CD14-positive monocyte (primary cell): ENCODE measurements around the gene ABHD12. TPM values are rescaled to one million over a fixed set of nuclear protein-coding genes. Genes with fewer than 3 reads are reported as not detected.
"Not testable (repeated sequence)": the region's sequence is repeated elsewhere in the genome, so short reads cannot be mapped to it uniquely, and the experiment has no call there.

Experiments
- DNase-seq, 3 donors: peaks; one replicate each; pipeline ENCODE4 v3.0.0-alpha.2; 2011 to 2022
- H2AFZ ChIP-seq: 2 replicates; pipeline ENCODE4 v1.6.0; 2012; ENCODE audit warnings: mild to moderate bottlenecking, low read depth, low read length, inconsistent platforms; ENCODE audit not compliant: insufficient read depth, poor library complexity, severe bottlenecking
- H3K27ac ChIP-seq, 2 donors: 1 replicate in 1 of 2; 2 replicates in 1 of 2; pipeline ENCODE4 v1.5.1; 2012 to 2013; ENCODE audit warnings: low read length in 2 of 2, control low read depth in 1 of 2, inconsistent platforms in 1 of 2, low read depth in 1 of 2, mild to moderate bottlenecking in 1 of 2
- H3K27me3 ChIP-seq, 2 donors: one replicate each; pipeline versions ENCODE4 v1.6.0 to v1.6.1; 2011 to 2013; ENCODE audit warnings: low read length in 2 of 2; ENCODE audit not compliant: control insufficient read depth in 2 of 2, insufficient read depth in 2 of 2
- H3K36me3 ChIP-seq, 2 donors: replicated peaks in 1 of 2; 1 replicate in 1 of 2; 2 replicates in 1 of 2; pipeline versions ENCODE4 v1.5.1 to v1.6.1; 2012 to 2013; ENCODE audit warnings: low read length in 2 of 2, control low read depth in 1 of 2, inconsistent platforms in 1 of 2, mild to moderate bottlenecking in 1 of 2; ENCODE audit not compliant: insufficient read depth in 2 of 2, control insufficient read depth in 1 of 2
- H3K4me1 ChIP-seq, 2 donors: 1 replicate in 1 of 2; 2 replicates in 1 of 2; pipeline versions ENCODE4 v1.5.1 to v1.6.1; 2012 to 2013; ENCODE audit warnings: low read length in 2 of 2, control low read depth in 1 of 2, inconsistent platforms in 1 of 2, mild to moderate bottlenecking in 1 of 2, moderate library complexity in 1 of 2; ENCODE audit not compliant: insufficient read depth in 2 of 2, control insufficient read depth in 1 of 2
- H3K4me2 ChIP-seq: replicated peaks from 2 replicates; pipeline ENCODE3; 2012; ENCODE audit warnings: low read length, moderate library complexity, mild to moderate bottlenecking; ENCODE audit not compliant: poor library complexity, severe bottlenecking; ENCODE audit errors: extremely low read depth
- H3K4me3 ChIP-seq, 3 experiments: fragments of 200-600 bp in 1 of 3; sonication (generic) in 1 of 3; replicated peaks in 1 of 3; 1 replicate in 2 of 3; 2 replicates in 1 of 3; pipeline ENCODE4 v1.5.1; 2011 to 2013; ENCODE audit warnings: low read length in 3 of 3, mild to moderate bottlenecking in 3 of 3, control low read depth in 2 of 3, low read depth in 2 of 3, inconsistent platforms in 1 of 3, moderate library complexity in 1 of 3
- H3K79me2 ChIP-seq: 2 replicates; pipeline ENCODE4 v1.6.0; 2012; ENCODE audit warnings: mild to moderate bottlenecking, control low read depth, inconsistent platforms, low read length, moderate library complexity; ENCODE audit not compliant: insufficient read depth
- H3K9ac ChIP-seq: 2 replicates; pipeline ENCODE4 v1.6.0; 2017; ENCODE audit warnings: low read length, mild to moderate bottlenecking; ENCODE audit not compliant: insufficient read depth, poor library complexity, severe bottlenecking
- H3K9me3 ChIP-seq, 2 donors: replicated peaks in 1 of 2; 1 replicate in 1 of 2; 2 replicates in 1 of 2; pipeline versions ENCODE4 v1.5.1 to v1.6.1; 2012 to 2013; ENCODE audit warnings: low read length in 2 of 2, control low read depth in 1 of 2; ENCODE audit not compliant: control insufficient read depth in 1 of 2, insufficient read depth in 1 of 2
- H4K20me1 ChIP-seq: 2 replicates; pipeline ENCODE4 v1.6.0; 2012; ENCODE audit warnings: mild to moderate bottlenecking, low read length, control low read depth, moderate library complexity; ENCODE audit not compliant: insufficient read depth
- H3K27ac Mint-ChIP-seq, 7 donors: one replicate each; pipeline ENCODE4 v1.8.0; 2020; ENCODE audit warnings: mild to moderate bottlenecking in 7 of 7, mixed read lengths in 7 of 7, moderate library complexity in 6 of 7, inconsistent platforms in 2 of 7
- H3K27me3 Mint-ChIP-seq, 3 donors: one replicate each; pipeline ENCODE4 v1.8.0; 2021 to 2022; ENCODE audit warnings: low read depth in 3 of 3, mild to moderate bottlenecking in 3 of 3, mixed read lengths in 3 of 3, moderate library complexity in 3 of 3, inconsistent platforms in 1 of 3
- H3K36me3 Mint-ChIP-seq, 2 donors: one replicate each; pipeline ENCODE4 v1.8.0; 2020; ENCODE audit warnings: mixed read lengths in 2 of 2, inconsistent platforms in 1 of 2, mild to moderate bottlenecking in 1 of 2
- H3K4me1 Mint-ChIP-seq: one replicate; pipeline ENCODE4 v1.8.0; 2020; ENCODE audit warnings: mild to moderate bottlenecking, mixed read lengths
- H3K4me3 Mint-ChIP-seq, 2 donors: one replicate each; pipeline ENCODE4 v1.8.0; 2020; ENCODE audit warnings: mild to moderate bottlenecking in 2 of 2, mixed read lengths in 2 of 2, moderate library complexity in 1 of 2
- H3K9me3 Mint-ChIP-seq, 7 donors: one replicate each; pipeline ENCODE4 v1.8.0; 2020 to 2022; ENCODE audit warnings: mixed read lengths in 7 of 7, mild to moderate bottlenecking in 6 of 7, moderate library complexity in 6 of 7, inconsistent platforms in 2 of 7
- CTCF ChIP-seq: fragments of 200-600 bp; IDR thresholded peaks from one replicate; pipeline ENCODE4 v1.8.0; 2022; ENCODE audit warnings: antibody characterized with exemption, mild to moderate bottlenecking
- WGBS: methylation state at CpG from one replicate; pipeline ENCODE4 v1.1.5; 2013; ENCODE audit warnings: missing lambda C conversion rate; ENCODE audit not compliant: insufficient coverage; 5-methylcytosine and 5-hydroxymethylcytosine counted together
- intact Hi-C, 2 donors: fragments of 100-400 bp; cut with micrococcal nuclease; formaldehyde crosslinking; loops; one replicate each; pipeline versions ENCODE4 v1.15.0 to v1.15.1; 2023
- polyA plus RNA-seq, 3 donors: library from polyadenylated mRNA; depleted of rRNA in 1 of 3; unstranded in 2 of 3; stranded (reverse) in 1 of 3; fragments of 300-500 nt in 2 of 3; fragments of >200 nt in 1 of 3; fragmentation: Illumina TruSeq in 2 of 3; gene quantifications; 1 replicate in 2 of 3; 2 replicates in 1 of 3; pipeline ENCODE4 v1.2.3, GENCODE V29; 2012 to 2021

ABHD12 gene
- polyA plus RNA-seq, 3 donors, result 20.3 to 34.5 (median 32.1) TPM

GRCh38 chr20:25314497-25315417 lies 75.9 kb downstream of the ABHD12 start:
- H3K4me3 Mint-ChIP-seq, result no peak overlapping the region
- peaks cover 0 to 2% (median 0%) of the 10 kb centered on the region in 3 donors for H3K27me3 Mint-ChIP-seq
- no peaks in the 10 kb centered on the region for H3K27me3 ChIP-seq
- H3K27ac Mint-ChIP-seq, result peak overlapping the region in 1 of 7 donors; percentile 64
- H3K27ac ChIP-seq, result no peak overlapping the region
- no peaks in the 10 kb centered on the region for H3K9me3 ChIP-seq
- H3K4me2 ChIP-seq, result no peak overlapping the region
- no peaks in the 10 kb centered on the region for H4K20me1 ChIP-seq
- peaks cover 8% of the 10 kb centered on the region for H3K79me2 ChIP-seq
- peaks cover 10 to 43% of the 10 kb centered on the region in 2 donors for H3K36me3 Mint-ChIP-seq
- 99% methylated on average over 15 of the region's 17 CpGs for WGBS
- no peak overlapping the region for H3K9ac ChIP-seq
- no peak overlapping the region for H3K4me3 ChIP-seq
- intact Hi-C loops, result loop anchor here (5.0 to 10.0 kb wide), 3 partner anchors 73 to 320 kb away; partner anchors contain the start of gene APMAP (in 1 of the 2)
- H2AFZ ChIP-seq, result no peak overlapping the region
- peaks cover 52% of the 10 kb centered on the region for H3K4me1 Mint-ChIP-seq
- TF ChIP-seq CTCF, result no peak
- H3K4me1 ChIP-seq, result peaks cover 46 to 49% of the 10 kb centered on the region in 2 donors
- no peak for DNase-seq
- no peaks in the 10 kb centered on the region for H3K9me3 Mint-ChIP-seq
- peaks cover 0 to 15% of the 10 kb centered on the region in 2 donors for H3K36me3 ChIP-seq

GRCh38 chr20:25313593-25313992 lies 77.0 kb downstream of the ABHD12 start:
- Histone ChIP-seq H3K9ac (no peak overlapping the region), H3K4me1 (peaks cover 41 to 44% of the 10 kb centered on the region in 2 donors), H3K9me3 (no peaks in the 10 kb centered on the region), H3K79me2 (peaks cover 6% of the 10 kb centered on the region), H3K4me2 (no peak overlapping the region), H2AFZ (no peak overlapping the region), H3K27me3 (no peaks in the 10 kb centered on the region), H3K36me3 (peaks cover 0 to 22% of the 10 kb centered on the region in 2 donors), H3K4me3 (no peak overlapping the region), H3K27ac (no peak overlapping the region), H4K20me1 (no peaks in the 10 kb centered on the region)
- no CpG with 5 or more reads among the region's 2 CpGs for WGBS
- intact Hi-C loops, result loop anchor here (5.0 to 10.0 kb wide), 2 partner anchors 84 to 319 kb away; partner anchors contain the start of gene APMAP (in 1 of the 2)
- H3K9me3 Mint-ChIP-seq, result no peaks in the 10 kb centered on the region
- DNase-seq, result no peak
- no peak overlapping the region for H3K4me3 Mint-ChIP-seq
- peaks cover 48% of the 10 kb centered on the region for H3K4me1 Mint-ChIP-seq
- H3K36me3 Mint-ChIP-seq, result peaks cover 13 to 47% of the 10 kb centered on the region in 2 donors
- H3K27ac Mint-ChIP-seq, result peak overlapping the region in 1 of 7 donors; percentile 32
- no peak for TF ChIP-seq CTCF
- peaks cover 0 to 2% (median 0%) of the 10 kb centered on the region in 3 donors for H3K27me3 Mint-ChIP-seq

- H2AFZ ChIP-seq, H3K9me3 Mint-ChIP-seq, H3K27me3 Mint-ChIP-seq, H3K27ac ChIP-seq, H4K20me1 ChIP-seq, H3K79me2 ChIP-seq, H3K4me3 ChIP-seq, H3K9ac ChIP-seq, H3K9me3 ChIP-seq, DNase-seq, H3K27me3 ChIP-seq, H3K4me2 ChIP-seq, H3K27ac Mint-ChIP-seq, H3K4me3 Mint-ChIP-seq: not testable (repeated sequence)
- H3K4me1 Mint-ChIP-seq, result peaks cover 39% of the 10 kb centered on the region
- 82% methylated on average over 13 of the region's 33 CpGs for WGBS
- Histone ChIP-seq H3K36me3 (peaks cover 7 to 30% of the 10 kb centered on the region in 2 donors), H3K4me1 (peaks cover 33 to 36% of the 10 kb centered on the region in 2 donors)
- intact Hi-C loops, result loop anchor here (5.0 to 10.0 kb wide), 2 partner anchors 85 to 318 kb away; partner anchors contain the start of gene APMAP (in 1 of the 2)
- peaks cover 18 to 55% of the 10 kb centered on the region in 2 donors for H3K36me3 Mint-ChIP-seq
Measured at GRCh38 chr20:25312716-25313115, 77.9 kb downstream of the ABHD12 start.
